GM13977 (cell line): ENCODE results near the gene ANTXR2.

Experiments used
- DNase-seq: peaks from one replicate; pipeline ENCODE4 v3.0.0; 2012; ENCODE audit warnings: low spot score
- CTCF ChIP-seq: IDR thresholded peaks from 2 replicates; pipeline ENCODE4 v1.5.1; 2012; ENCODE audit warnings: mild to moderate bottlenecking, control low read depth; ENCODE audit not compliant: insufficient read depth; ENCODE audit errors: extremely low read depth, missing control alignments
- in situ Hi-C: fragments of 300-500 bp; cut with MboI; formaldehyde crosslinking; loops from one replicate; pipeline ENCODE4 v1.12.0; 2022; ENCODE audit warnings: low sequenced_read_pairs, low pct_unique_long_range_greater_than_20kb, mixed read lengths, inconsistent platforms; ENCODE audit not compliant: unreplicated experiment

Gene ANTXR2

GRCh38 chr4:80010316-80010715 is 62.7 kb downstream of the ANTXR2 start:
- in situ Hi-C loops, result no loop called here
- no peak for TF ChIP-seq CTCF
- DNase-seq, result no peak

DNA sequence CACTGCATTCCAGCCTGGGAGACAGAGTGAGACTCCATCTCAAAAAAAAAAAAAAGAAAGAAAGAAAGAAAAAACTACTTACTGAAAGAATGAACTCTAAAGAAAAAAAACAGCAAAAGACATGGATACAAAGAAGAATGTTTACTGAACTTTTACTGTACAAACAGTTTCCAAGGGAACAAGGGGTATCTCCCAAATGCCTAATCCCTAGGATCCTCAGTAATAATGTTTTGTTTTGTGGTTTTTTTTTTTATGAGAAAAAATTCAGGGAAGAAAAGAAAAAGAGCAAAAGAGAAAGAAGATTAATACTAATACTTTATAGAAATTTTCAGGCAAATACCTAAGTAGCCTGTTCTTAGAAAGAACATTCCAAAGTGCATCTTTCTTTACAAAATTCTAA is 63.2 kb downstream of the ANTXR2 start:
- in situ Hi-C loops, result no loop called here
- no peak for TF ChIP-seq CTCF
- no peak for DNase-seq

- in situ Hi-C loops, result no loop called here
- no peak for DNase-seq
- TF ChIP-seq CTCF, result no peak
Measured at GRCh38 chr4:80008971-80009370, 64.1 kb downstream of the ANTXR2 start.

DNA sequence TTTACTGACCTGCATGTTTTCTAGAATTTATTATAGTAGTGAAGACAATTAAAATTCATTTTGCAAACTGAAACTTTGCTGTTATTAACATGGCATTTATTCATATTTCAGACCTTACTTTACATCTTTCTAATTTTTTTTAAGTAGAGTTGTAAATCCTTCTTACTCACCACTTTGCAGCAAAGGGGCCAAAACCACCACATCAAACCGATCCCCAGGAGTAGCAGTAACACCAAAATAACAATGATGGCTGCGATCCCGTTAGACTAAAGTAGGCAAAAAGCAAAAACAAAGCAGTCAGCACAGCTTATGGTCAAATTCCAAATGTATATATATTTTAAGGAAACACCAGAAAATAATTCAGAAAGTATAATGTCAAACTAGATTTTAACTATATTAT is 64.7 kb downstream of the ANTXR2 start:
- no peak for TF ChIP-seq CTCF
- in situ Hi-C loops, result no loop called here
- DNase-seq, result no peak

GRCh38 chr4:80007745-80008149 is 65.3 kb downstream of the ANTXR2 start:
- in situ Hi-C loops, result no loop called here
- no peak for DNase-seq
- no peak for TF ChIP-seq CTCF

DNA sequence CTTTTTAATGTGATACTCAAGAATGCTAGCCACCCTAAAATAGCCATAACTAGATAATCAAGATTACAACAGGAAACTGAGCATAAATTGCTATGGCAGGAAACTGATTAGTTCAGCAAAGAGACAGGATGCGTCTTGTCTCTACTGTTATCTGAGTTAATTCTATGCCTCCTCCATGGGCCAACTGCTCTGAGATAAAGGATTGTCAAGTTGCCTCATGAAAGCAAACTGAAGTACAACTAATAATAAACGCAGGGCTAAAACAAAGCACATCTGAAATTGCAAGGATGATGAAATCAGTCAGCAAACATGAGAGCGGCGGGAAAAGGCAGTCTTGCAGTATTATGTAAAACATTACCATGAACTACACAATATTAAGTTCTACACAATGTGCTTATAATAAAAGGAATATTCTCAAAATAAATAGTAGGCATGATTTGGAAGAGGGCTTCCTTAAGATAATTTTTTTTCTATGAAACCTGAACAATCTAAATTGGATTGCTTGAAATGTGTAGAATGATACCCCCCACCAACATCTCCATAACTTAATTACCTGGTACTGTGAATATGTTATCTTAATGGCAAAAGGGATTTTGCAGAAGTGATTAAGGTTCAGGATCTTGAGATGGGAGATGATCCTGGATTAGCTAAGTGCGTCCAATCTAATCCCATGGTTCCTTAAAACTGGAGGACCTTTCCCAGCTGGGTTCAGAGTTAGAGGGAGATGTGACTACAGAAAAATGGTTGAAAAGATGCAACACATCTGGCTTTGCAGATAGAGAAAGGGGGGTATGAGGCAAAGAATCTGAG is 65.9 kb downstream of the ANTXR2 start:
- TF ChIP-seq CTCF, result no peak
- in situ Hi-C loops, result no loop called here

More for the DNA sequence above, 65.9 kb downstream of the ANTXR2 start:
- no peak for DNase-seq
